Measurements from ENCODE around the gene CD40LG. TPM values are rescaled to one million over a fixed set of nuclear protein-coding genes. Genes with fewer than 3 reads are reported as not detected.

CD40LG gene
- not detected in 2 replicates for total RNA-seq
- long read RNA-seq, result 0 reads

GRCh38 chrX:136647677-136648360 is at the start of gene CD40LG:
Gene CD40LG (plus strand): TSS chrX:136648158. CDS start chrX:136648249, 91 bp downstream.
- H3K4me1 Mint-ChIP-seq, result no peaks in the 10 kb centered on the region
- H3K27me3 Mint-ChIP-seq (ENCODE audit: low read depth), result no peaks in the 10 kb centered on the region
- no peak for DNase-seq (ENCODE audit: low read depth, low spot score)
- peaks cover 18% of the 10 kb centered on the region for H3K9me3 Mint-ChIP-seq
- TF ChIP-seq CTCF (conservative IDR thresholded peaks at IDR 0.05), result no peak
- H3K36me3 Mint-ChIP-seq (ENCODE audit: low read depth), result no peaks in the 10 kb centered on the region
- no peak within 1 kb of the TSS for H3K27ac Mint-ChIP-seq (ENCODE audit: unreplicated experiment)
- no peak within 1 kb of the TSS for H3K4me3 Mint-ChIP-seq

- Mint-ChIP-seq H3K27me3 (ENCODE audit: low read depth) (no peaks in the 10 kb centered on the region), H3K36me3 (ENCODE audit: low read depth) (no peaks in the 10 kb centered on the region), H3K4me1 (no peaks in the 10 kb centered on the region), H3K9me3 (peaks cover 4% of the 10 kb centered on the region), H3K27ac (ENCODE audit: unreplicated experiment) (no peak overlapping the region), H3K4me3 (no peak overlapping the region)
- TF ChIP-seq CTCF (conservative IDR thresholded peaks at IDR 0.05), result no peak
- no peak for DNase-seq (ENCODE audit: low read depth, low spot score)
These were observed 49.3 kb upstream of the CD40LG start for GRCh38 chrX:136598631-136599030.

GRCh38 chrX:136600059-136600458 is 47.9 kb upstream of the CD40LG start:
- Mint-ChIP-seq H3K4me1 (no peaks in the 10 kb centered on the region), H3K36me3 (ENCODE audit: low read depth) (no peaks in the 10 kb centered on the region), H3K27ac (ENCODE audit: unreplicated experiment) (no peak overlapping the region), H3K27me3 (ENCODE audit: low read depth) (no peaks in the 10 kb centered on the region), H3K9me3 (no peaks in the 10 kb centered on the region), H3K4me3 (no peak overlapping the region)
- DNase-seq (ENCODE audit: low read depth, low spot score), result no peak
- no peak for TF ChIP-seq CTCF (conservative IDR thresholded peaks at IDR 0.05)

GRCh38 chrX:136607236-136607635 is 40.7 kb upstream of the CD40LG start:
- Mint-ChIP-seq H3K27me3 (ENCODE audit: low read depth) (no peaks in the 10 kb centered on the region), H3K27ac (ENCODE audit: unreplicated experiment) (no peak overlapping the region), H3K9me3 (peaks cover 2% of the 10 kb centered on the region), H3K4me1 (no peaks in the 10 kb centered on the region), H3K4me3 (no peak overlapping the region), H3K36me3 (ENCODE audit: low read depth) (no peaks in the 10 kb centered on the region)
- no peak for TF ChIP-seq CTCF (conservative IDR thresholded peaks at IDR 0.05)
- no peak for DNase-seq (ENCODE audit: low read depth, low spot score)

- H3K4me3 Mint-ChIP-seq, result no peak overlapping the region
- H3K27ac Mint-ChIP-seq (ENCODE audit: unreplicated experiment), result no peak overlapping the region
- no peaks in the 10 kb centered on the region for H3K36me3 Mint-ChIP-seq (ENCODE audit: low read depth)
- no peak for DNase-seq (ENCODE audit: low read depth, low spot score)
- H3K4me1 Mint-ChIP-seq, result no peaks in the 10 kb centered on the region
- peak; percentile 25 for TF ChIP-seq CTCF (conservative IDR thresholded peaks at IDR 0.05)
- peaks cover 2% of the 10 kb centered on the region for H3K9me3 Mint-ChIP-seq
- no peaks in the 10 kb centered on the region for H3K27me3 Mint-ChIP-seq (ENCODE audit: low read depth)
These were observed 39.5 kb upstream of the CD40LG start for GRCh38 chrX:136608295-136608933.
